Smooth muscle cell (in vitro differentiated cells): ENCODE results near the gene OR14I1. TPM values are rescaled to one million over a fixed set of nuclear protein-coding genes. Genes with fewer than 3 reads are reported as not detected.

Experiments used
- DNase-seq: peaks from one replicate; lab custom pipeline; 2025; ENCODE audit not compliant: unreplicated experiment; lab: John Stamatoyannopoulos, UW
- H2AFZ ChIP-seq: fragments of 200-600 bp; sonication (generic); 2 replicates; pipeline ENCODE4 v1.6.0; 2016; ENCODE audit warnings: antibody characterized with exemption, low read depth, mild to moderate bottlenecking
- H3F3A ChIP-seq: fragments of 200-600 bp; sonication (generic); 2 replicates; pipeline ENCODE4 v1.6.0; 2017; ENCODE audit warnings: antibody characterized with exemption, low read depth
- H3K27ac ChIP-seq: fragments of 200-600 bp; sonication (generic); 2 replicates; pipeline ENCODE4 v1.5.1; 2016; ENCODE audit warnings: low read depth, mild to moderate bottlenecking
- H3K27me3 ChIP-seq: fragments of 200-600 bp; sonication (generic); 2 replicates; pipeline ENCODE4 v1.6.1; 2016; ENCODE audit warnings: low read depth, mild to moderate bottlenecking
- H3K36me3 ChIP-seq: fragments of 200-600 bp; sonication (generic); 2 replicates; pipeline ENCODE4 v1.5.1; 2016; ENCODE audit warnings: low read depth
- H3K4me1 ChIP-seq: fragments of 200-600 bp; sonication (generic); 2 replicates; pipeline ENCODE4 v1.5.1; 2016; ENCODE audit warnings: low read depth
- H3K4me2 ChIP-seq: fragments of 200-600 bp; sonication (generic); 2 replicates; pipeline ENCODE4 v1.6.0; 2016; ENCODE audit warnings: mild to moderate bottlenecking
- H3K4me3 ChIP-seq: fragments of 200-600 bp; sonication (generic); 2 replicates; pipeline ENCODE4 v1.5.1; 2016; ENCODE audit warnings: mild to moderate bottlenecking
- H3K79me2 ChIP-seq: fragments of 200-600 bp; sonication (generic); 2 replicates; pipeline ENCODE4 v1.6.0; 2016; ENCODE audit warnings: low read depth, mild to moderate bottlenecking
- H3K9ac ChIP-seq: fragments of 200-600 bp; sonication (generic); 2 replicates; pipeline ENCODE4 v1.6.0; 2016; ENCODE audit warnings: low read depth
- H3K9me3 ChIP-seq: fragments of 200-600 bp; sonication (generic); replicated peaks from 2 replicates; pipeline ENCODE4 v1.5.1; 2016; ENCODE audit warnings: low read depth
- H4K20me1 ChIP-seq: fragments of 200-600 bp; sonication (generic); 2 replicates; pipeline ENCODE4 v1.6.0; 2016; ENCODE audit warnings: low read depth
- CTCF ChIP-seq: fragments of 200-600 bp; sonication (generic); IDR thresholded peaks from 2 replicates; pipeline ENCODE4 v1.5.1; 2017; ENCODE audit warnings: borderline replicate concordance, mild to moderate bottlenecking, antibody characterized with exemption; ENCODE audit not compliant: insufficient read depth, poor library complexity, severe bottlenecking
- WGBS: methylation state at CpG from one replicate; pipeline ENCODE4 v1.1.7; 2016; ENCODE audit warnings: low lambda C conversion rate; 5-methylcytosine and 5-hydroxymethylcytosine counted together
- polyA plus RNA-seq: library from polyadenylated mRNA; unstranded; fragments of >200 nt; fragmentation: Nextera tagmentation; extraction: Ambion mirVana; gene quantifications from 2 replicates; pipeline ENCODE4 v1.2.1, GENCODE V29; 2016
- total RNA-seq: library from RNA; depleted of rRNA; stranded (reverse); fragments of >200 nt; gene quantifications from 2 replicates; pipeline ENCODE4 v1.2.3, GENCODE V29; 2014

Gene OR14I1
- total and polyA plus RNA-seq, 2 experiments from 2014 or later: not detected

GRCh38 chr1:248697907-248698306 lies 4.7 kb downstream of the OR14I1 start:
- H2AFZ ChIP-seq: no peak overlapping the region
- no peak for DNase-seq
- no peaks in the 10 kb centered on the region for H3F3A ChIP-seq
- 73% methylated on average over 6 of the region's 6 CpGs for WGBS
- H3K9ac ChIP-seq: no peak overlapping the region
- TF ChIP-seq CTCF: no peak
- H3K27me3 ChIP-seq: no peaks in the 10 kb centered on the region
- no peaks in the 10 kb centered on the region for H3K79me2 ChIP-seq
- H3K27ac ChIP-seq: no peak overlapping the region
- no peaks in the 10 kb centered on the region for H4K20me1 ChIP-seq
- H3K36me3 ChIP-seq: no peaks in the 10 kb centered on the region
- no peaks in the 10 kb centered on the region for H3K4me1 ChIP-seq
- H3K9me3 ChIP-seq: peaks cover 24% of the 10 kb centered on the region
- no peak overlapping the region for H3K4me3 ChIP-seq
- no peak overlapping the region for H3K4me2 ChIP-seq

- Histone ChIP-seq H3K9me3 (peaks cover 24% of the 10 kb centered on the region), H3K79me2 (no peaks in the 10 kb centered on the region), H4K20me1 (no peaks in the 10 kb centered on the region), H3K27me3 (no peaks in the 10 kb centered on the region), H3K9ac (no peak overlapping the region), H3K27ac (no peak overlapping the region), H2AFZ (no peak overlapping the region), H3K4me3 (no peak overlapping the region), H3K36me3 (no peaks in the 10 kb centered on the region), H3K4me1 (no peaks in the 10 kb centered on the region), H3F3A (no peaks in the 10 kb centered on the region), H3K4me2 (no peak overlapping the region)
- TF ChIP-seq CTCF: no peak
- DNase-seq: no peak
- 68% methylated on average over 3 of the region's 3 CpGs for WGBS
These were observed 5.8 kb downstream of the OR14I1 start for GRCh38 chr1:248696774-248697173.

GRCh38 chr1:248696261-248696660 lies 6.3 kb downstream of the OR14I1 start:
- TF ChIP-seq CTCF: no peak
- no peaks in the 10 kb centered on the region for H3K4me1 ChIP-seq
- H3K9me3 ChIP-seq: peaks cover 24% of the 10 kb centered on the region
- H3K27ac ChIP-seq: no peak overlapping the region
- H3K36me3 ChIP-seq: no peaks in the 10 kb centered on the region
- H3K4me2 ChIP-seq: no peak overlapping the region
- H3K27me3 ChIP-seq: no peaks in the 10 kb centered on the region
- H3K79me2 ChIP-seq: no peaks in the 10 kb centered on the region
- 58% methylated on average over 3 of the region's 3 CpGs for WGBS
- no peak overlapping the region for H2AFZ ChIP-seq
- H4K20me1 ChIP-seq: no peaks in the 10 kb centered on the region
- no peaks in the 10 kb centered on the region for H3F3A ChIP-seq
- no peak for DNase-seq
- no peak overlapping the region for H3K9ac ChIP-seq
- H3K4me3 ChIP-seq: no peak overlapping the region

- no peak overlapping the region for H3K4me3 ChIP-seq
- H3K27ac ChIP-seq: no peak overlapping the region
- WGBS: 78% methylated on average over 13 of the region's 13 CpGs
- no peaks in the 10 kb centered on the region for H4K20me1 ChIP-seq
- H3K9me3 ChIP-seq: peaks cover 23% of the 10 kb centered on the region
- DNase-seq: no peak
- no peaks in the 10 kb centered on the region for H3K36me3 ChIP-seq
- no peak overlapping the region for H3K4me2 ChIP-seq
- no peak for TF ChIP-seq CTCF
- H3F3A ChIP-seq: no peaks in the 10 kb centered on the region
- no peak overlapping the region for H3K9ac ChIP-seq
- no peaks in the 10 kb centered on the region for H3K27me3 ChIP-seq
- no peak overlapping the region for H2AFZ ChIP-seq
- H3K4me1 ChIP-seq: no peaks in the 10 kb centered on the region
- no peaks in the 10 kb centered on the region for H3K79me2 ChIP-seq
These were observed 7.0 kb downstream of the OR14I1 start for GRCh38 chr1:248695451-248696132.
